Gastrocnemius medialis (tissue), 4 donors: ENCODE data around the gene SPPL3. TPM values are rescaled to one million over a fixed set of nuclear protein-coding genes. Genes with fewer than 3 reads are reported as not detected.

ENCODE experiments used
- ATAC-seq, 2 donors: fragments of 150-250 bp; one replicate each; pipeline ENCODE4 v1.9.1; 2016
- DNase-seq, 2 donors: peaks; one replicate each; pipeline ENCODE4 v3.0.0-alpha.2; 2019
- H3K27ac ChIP-seq, 4 donors: fragments of 200-600 bp; sonication (generic); 1 replicate in 1 of 4; 2 replicates in 3 of 4; pipeline ENCODE4 v1.5.1; 2016 to 2018; ENCODE audit warnings: mild to moderate bottlenecking in 2 of 4, moderate library complexity in 1 of 4
- H3K27me3 ChIP-seq, 3 donors: fragments of 200-600 bp; sonication (generic) in 2 of 3; 1 replicate in 1 of 3; 2 replicates in 2 of 3; pipeline versions ENCODE4 v1.5.1 to v1.6.0; 2016 to 2019; ENCODE audit warnings: mild to moderate bottlenecking in 1 of 3, moderate library complexity in 1 of 3
- H3K36me3 ChIP-seq, 2 donors: fragments of 200-600 bp; sonication (generic) in 1 of 2; one replicate each; pipeline ENCODE4 v1.5.1; 2017 to 2018
- H3K4me1 ChIP-seq, 2 donors: fragments of 200-600 bp; sonication (generic) in 1 of 2; one replicate each; pipeline ENCODE4 v1.5.1; 2016 to 2017; ENCODE audit warnings: mild to moderate bottlenecking in 2 of 2
- H3K4me3 ChIP-seq, 4 donors: fragments of 200-600 bp; sonication (generic) in 3 of 4; 1 replicate in 1 of 4; 2 replicates in 3 of 4; pipeline ENCODE4 v1.5.1; 2016 to 2019; ENCODE audit warnings: mild to moderate bottlenecking in 2 of 4
- H3K9me3 ChIP-seq, 3 donors: fragments of 200-600 bp; sonication (generic) in 2 of 3; 1 replicate in 1 of 3; 2 replicates in 2 of 3; pipeline ENCODE4 v1.5.1; 2016 to 2019
- POLR2A ChIP-seq, 2 donors: fragments of 450-650 bp; IDR thresholded peaks; one replicate each; pipeline ENCODE4 v1.6.1; 2017; ENCODE audit warnings: antibody characterized with exemption in 2 of 2, mild to moderate bottlenecking in 2 of 2, moderate library complexity in 2 of 2
- in situ Hi-C, 4 donors: fragments of 200-750 bp; cut with MboI; loops; one replicate each; pipeline versions ENCODE4 v1.15.0 to v1.8.0; 2017; ENCODE audit warnings: low sequenced_read_pairs in 4 of 4
- intact Hi-C: fragments of 100-400 bp; cut with DNase I; formaldehyde crosslinking; loops from one replicate; pipeline ENCODE4 v1.15.1; 2023; ENCODE audit warnings: low total_unique reads
- total RNA-seq, 4 donors: library from RNA; depleted of rRNA; stranded (reverse); fragments of >200 nt; gene quantifications; one replicate each; pipeline versions ENCODE4 v1.1.0 to v1.2.3, GENCODE V29; 2016
- TF ChIP-seq, protein P1 (sequence below), 5 experiments: fragments of 450-650 bp in 3 of 5; fragments of 200-600 bp in 2 of 5; sonication (generic) in 2 of 5; IDR thresholded peaks in 4 of 5; conservative IDR thresholded peaks in 1 of 5; 1 replicate in 4 of 5; 2 replicates in 1 of 5; pipeline ENCODE4 v1.5.1; 2016 to 2019; ENCODE audit warnings: antibody characterized with exemption in 5 of 5, mild to moderate bottlenecking in 3 of 5, moderate library complexity in 3 of 5

Gene SPPL3
- total RNA-seq, 4 donors from 2014 or later = 10.1 to 21.3 (median 10.6) TPM

DNA sequence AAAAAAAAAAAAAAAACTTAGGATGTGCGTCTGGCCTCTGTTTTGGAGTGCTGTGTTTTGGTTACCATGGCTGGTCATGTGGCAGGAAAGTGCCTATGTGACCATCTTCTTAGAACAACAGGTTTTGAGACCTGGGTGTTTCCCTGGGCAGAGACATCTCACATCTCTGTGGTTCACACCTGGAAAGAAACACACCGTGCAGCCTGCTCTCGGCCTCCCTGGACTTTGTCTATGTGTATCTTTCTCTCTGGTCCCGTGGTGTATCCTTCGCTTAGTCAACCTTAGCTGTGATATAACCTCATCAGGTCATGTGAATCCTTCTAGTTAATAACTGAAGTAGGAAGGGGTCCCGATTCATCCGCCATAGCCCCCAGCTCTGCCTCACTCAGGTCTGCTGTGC, 155.9 kb downstream of the SPPL3 start:
- H3K4me1 ChIP-seq = peaks cover 0 to 5% of the 10 kb centered on the region in 2 donors
- intact Hi-C loops = no loop called here
- H3K9me3 ChIP-seq = no peaks in the 10 kb centered on the region
- ATAC-seq = no peak
- TF ChIP-seq POLR2A (IDR thresholded peaks at IDR 0.05) = no peak
- TF ChIP-seq, protein P1, sequence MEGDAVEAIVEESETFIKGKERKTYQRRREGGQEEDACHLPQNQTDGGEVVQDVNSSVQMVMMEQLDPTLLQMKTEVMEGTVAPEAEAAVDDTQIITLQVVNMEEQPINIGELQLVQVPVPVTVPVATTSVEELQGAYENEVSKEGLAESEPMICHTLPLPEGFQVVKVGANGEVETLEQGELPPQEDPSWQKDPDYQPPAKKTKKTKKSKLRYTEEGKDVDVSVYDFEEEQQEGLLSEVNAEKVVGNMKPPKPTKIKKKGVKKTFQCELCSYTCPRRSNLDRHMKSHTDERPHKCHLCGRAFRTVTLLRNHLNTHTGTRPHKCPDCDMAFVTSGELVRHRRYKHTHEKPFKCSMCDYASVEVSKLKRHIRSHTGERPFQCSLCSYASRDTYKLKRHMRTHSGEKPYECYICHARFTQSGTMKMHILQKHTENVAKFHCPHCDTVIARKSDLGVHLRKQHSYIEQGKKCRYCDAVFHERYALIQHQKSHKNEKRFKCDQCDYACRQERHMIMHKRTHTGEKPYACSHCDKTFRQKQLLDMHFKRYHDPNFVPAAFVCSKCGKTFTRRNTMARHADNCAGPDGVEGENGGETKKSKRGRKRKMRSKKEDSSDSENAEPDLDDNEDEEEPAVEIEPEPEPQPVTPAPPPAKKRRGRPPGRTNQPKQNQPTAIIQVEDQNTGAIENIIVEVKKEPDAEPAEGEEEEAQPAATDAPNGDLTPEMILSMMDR (IDR thresholded peaks at IDR 0.05 in 4 of 5, conservative IDR thresholded peaks at IDR 0.05 in 1 of 5) = no peak
- no peaks in the 10 kb centered on the region for H3K27me3 ChIP-seq
- H3K27ac ChIP-seq = no peak overlapping the region
- no peak overlapping the region for H3K4me3 ChIP-seq
- DNase-seq = no peak
- H3K36me3 ChIP-seq = no peaks in the 10 kb centered on the region
- in situ Hi-C loops = no loop called here

- TF ChIP-seq, protein P1 (IDR thresholded peaks at IDR 0.05 in 4 of 5, conservative IDR thresholded peaks at IDR 0.05 in 1 of 5) = no peak
- TF ChIP-seq POLR2A (IDR thresholded peaks at IDR 0.05) = no peak
- no peak for DNase-seq
- H3K27ac ChIP-seq = no peak overlapping the region
- H3K4me3 ChIP-seq = no peak overlapping the region
- peaks cover 0 to 8% of the 10 kb centered on the region in 2 donors for H3K4me1 ChIP-seq
- ATAC-seq = no peak
- no peaks in the 10 kb centered on the region for H3K36me3 ChIP-seq
- in situ Hi-C loops (no loop called here), intact Hi-C loops (no loop called here)
- no peaks in the 10 kb centered on the region for H3K27me3 ChIP-seq
- no peaks in the 10 kb centered on the region for H3K9me3 ChIP-seq
Measured at GRCh38 chr12:120744922-120745493, 159.2 kb downstream of the SPPL3 start.

DNA sequence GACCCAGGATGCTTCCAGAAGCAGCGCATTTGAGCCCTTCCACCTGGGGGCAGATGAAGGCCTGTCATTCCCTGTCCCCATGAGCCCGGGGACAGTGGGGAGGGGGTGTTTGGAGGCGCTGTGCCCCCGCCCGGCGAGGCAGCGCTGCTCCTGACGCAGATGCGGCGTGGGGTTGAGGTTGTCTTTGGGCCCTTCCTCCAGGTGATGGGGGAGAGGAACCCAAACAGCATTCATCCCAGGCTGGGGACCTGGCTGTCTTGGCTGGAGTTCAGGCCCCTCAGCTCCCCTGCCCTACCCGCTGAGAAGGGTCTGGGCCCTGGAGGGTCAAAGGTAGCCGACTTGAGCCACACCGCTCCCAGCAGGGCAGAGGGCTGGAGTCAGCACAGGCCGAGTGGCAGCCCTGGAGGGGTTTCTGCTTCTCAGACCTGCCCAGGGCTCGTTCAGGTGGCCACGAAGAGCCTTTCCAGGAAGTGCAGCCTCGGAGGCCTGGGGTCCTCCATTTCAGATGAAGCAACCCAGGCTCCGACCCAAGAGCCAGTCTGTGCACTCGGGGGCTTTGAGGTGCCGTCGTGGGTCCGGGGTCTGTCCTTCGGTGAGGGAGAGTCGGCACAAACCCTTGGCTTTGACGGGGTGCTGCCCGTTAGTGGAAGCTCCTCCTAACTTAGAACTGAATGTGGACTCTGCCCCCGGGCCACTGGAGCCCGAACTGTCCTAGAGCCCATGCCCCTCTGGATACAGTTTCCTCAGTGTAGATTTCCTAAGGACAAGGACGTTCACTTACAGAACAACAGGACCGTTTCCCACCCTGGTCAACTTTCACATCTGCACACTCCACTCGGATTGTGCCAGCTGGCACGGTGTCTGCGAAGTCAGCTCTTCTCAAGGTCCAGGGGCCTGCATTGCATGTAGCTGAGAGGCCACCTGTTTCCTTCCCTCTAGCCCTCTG, 162.4 kb downstream of the SPPL3 start:
- intact Hi-C loops = no loop called here
- peaks cover 0 to 9% of the 10 kb centered on the region in 2 donors for H3K36me3 ChIP-seq
- no peak for TF ChIP-seq POLR2A (IDR thresholded peaks at IDR 0.05)
- TF ChIP-seq, protein P1 (IDR thresholded peaks at IDR 0.05 in 4 of 5, conservative IDR thresholded peaks at IDR 0.05 in 1 of 5) = no peak
- H3K4me3 ChIP-seq = no peak overlapping the region
- H3K4me1 ChIP-seq = peaks cover 0 to 8% of the 10 kb centered on the region in 2 donors
- DNase-seq (peak; percentile 58 to 89), ATAC-seq (peak; percentile 79 to 93)
- in situ Hi-C loops = no loop called here
- H3K9me3 ChIP-seq = no peaks in the 10 kb centered on the region
- H3K27ac ChIP-seq = peak overlapping the region; percentile 26 to 83 (median 74)
- H3K27me3 ChIP-seq = no peaks in the 10 kb centered on the region

DNA sequence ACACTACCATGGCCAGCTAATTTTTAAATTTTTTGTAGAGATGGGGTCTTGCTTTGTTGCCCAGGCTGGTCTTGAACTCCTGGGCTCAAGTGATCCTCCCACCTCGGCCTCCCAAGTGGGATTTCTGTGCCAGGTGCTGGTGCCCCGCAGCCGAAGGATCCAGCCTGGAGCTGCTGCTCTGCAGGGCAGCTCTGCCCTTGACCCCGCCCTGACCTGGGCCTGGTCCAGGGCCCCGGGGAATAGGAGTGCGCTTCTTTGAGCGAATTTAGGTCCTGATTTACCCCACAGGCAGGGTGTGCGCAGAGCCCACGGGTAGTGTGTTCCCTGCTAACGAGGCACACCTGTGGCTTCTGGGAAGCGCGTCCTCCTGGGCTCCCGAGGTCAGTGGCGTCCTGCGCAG, 163.3 kb downstream of the SPPL3 start:
- peaks cover 0 to 8% of the 10 kb centered on the region in 2 donors for H3K4me1 ChIP-seq
- intact Hi-C loops = no loop called here
- ATAC-seq = no peak
- in situ Hi-C loops = no loop called here
- no peak overlapping the region for H3K4me3 ChIP-seq
- DNase-seq = no peak
- no peaks in the 10 kb centered on the region for H3K27me3 ChIP-seq
- H3K9me3 ChIP-seq = no peaks in the 10 kb centered on the region
- H3K36me3 ChIP-seq = peaks cover 0 to 9% of the 10 kb centered on the region in 2 donors
- H3K27ac ChIP-seq = peak overlapping the region in 2 of 4 donors; percentile 78 to 83
- TF ChIP-seq, protein P1 (IDR thresholded peaks at IDR 0.05 in 4 of 5, conservative IDR thresholded peaks at IDR 0.05 in 1 of 5) = no peak
- TF ChIP-seq POLR2A (IDR thresholded peaks at IDR 0.05) = no peak
